Measurements from ENCODE around the gene NTN1.
"Not testable (repeated sequence)": the region's sequence is repeated elsewhere in the genome, so short reads cannot be mapped to it uniquely, and the experiment has no call there.

Gene NTN1

GRCh38 chr17:9090641-9091096 lies 69.4 kb downstream of the NTN1 start:
- DNase-seq, result no peak

GRCh38 chr17:9094193-9094592 lies 72.9 kb downstream of the NTN1 start:
- DNase-seq, result no peak

- DNase-seq, result no peak
Observed at GRCh38 chr17:9095390-9095789, 74.1 kb downstream of the NTN1 start.

- no peak for DNase-seq
Observed at GRCh38 chr17:9098242-9098825, 77.0 kb downstream of the NTN1 start.

- DNase-seq, result no peak
Observed at GRCh38 chr17:9101356-9101755, 80.0 kb downstream of the NTN1 start.

- DNase-seq, result not testable (repeated sequence)
Observed at GRCh38 chr17:9103193-9103592, 81.9 kb downstream of the NTN1 start.

- DNase-seq, result no peak
Observed at GRCh38 chr17:9104370-9105041, 83.2 kb downstream of the NTN1 start.

- DNase-seq, result no peak
Observed at GRCh38 chr17:9105068-9105868, 84.0 kb downstream of the NTN1 start.

GRCh38 chr17:9106278-9106677 lies 85.0 kb downstream of the NTN1 start:
- DNase-seq, result not testable (repeated sequence)

- DNase-seq, result no peak
Observed at GRCh38 chr17:9107527-9107926, 86.2 kb downstream of the NTN1 start.

GRCh38 chr17:9108146-9108545 lies 86.8 kb downstream of the NTN1 start:
- DNase-seq, result no peak

GRCh38 chr17:9109933-9110332 lies 88.6 kb downstream of the NTN1 start:
- no peak for DNase-seq

GRCh38 chr17:9110501-9110900 lies 89.2 kb downstream of the NTN1 start:
- DNase-seq, result no peak

GRCh38 chr17:9115214-9116191 lies 94.2 kb downstream of the NTN1 start:
- DNase-seq, result no peak

- no peak for DNase-seq
Observed at GRCh38 chr17:9116311-9116835, 95.1 kb downstream of the NTN1 start.

- DNase-seq, result no peak
Observed at GRCh38 chr17:9116861-9117568, 95.7 kb downstream of the NTN1 start.

- no peak for DNase-seq
Observed at GRCh38 chr17:9120471-9120870, 99.2 kb downstream of the NTN1 start.

GRCh38 chr17:9121186-9121820 lies 100.0 kb downstream of the NTN1 start:
- no peak for DNase-seq

GRCh38 chr17:9123594-9124553 lies 102.6 kb downstream of the NTN1 start:
- DNase-seq, result no peak

GRCh38 chr17:9124554-9124935 lies 103.2 kb downstream of the NTN1 start:
- DNase-seq, result no peak

Data from KG1 (cell line).